ENCODE measurements around the gene FAT4. TPM values are rescaled to one million over a fixed set of nuclear protein-coding genes. Genes with fewer than 3 reads are reported as not detected.
A peak's percentile ranks its signal among the peaks of the same experiment; 100 is the strongest.

FAT4 gene
- total RNA-seq, 1 experiment from 2014 or later, result 6.6 TPM

DNA sequence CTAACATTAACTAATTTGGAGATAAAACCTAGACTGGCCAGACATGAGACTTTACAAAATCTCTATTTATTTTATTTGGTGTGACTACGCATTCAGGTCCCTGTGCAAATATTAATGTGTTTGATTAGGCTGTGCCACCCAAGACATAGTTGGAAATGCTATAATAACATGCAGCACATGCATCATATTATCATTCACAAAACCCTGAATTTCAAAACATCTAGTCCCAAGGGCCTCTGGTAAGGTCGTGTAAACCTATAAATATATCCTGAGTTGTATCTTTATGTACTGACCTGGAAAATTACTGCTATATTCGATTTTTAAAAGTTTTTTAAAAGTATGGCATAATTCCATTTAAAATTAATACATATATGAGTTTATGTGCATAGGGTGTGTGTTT, 47.1 kb upstream of the FAT4 start:
- ChIA-PET CTCF (interaction anchor here (0.6 to 1.7 kb wide), 5 partner anchors 14 to 945 kb away, joined by 3 to 6 read pairs (median 5); no protein-coding TSS in a partner anchor), POLR2A (interaction anchor here (0.6 to 1.9 kb wide), 6 partner anchors 8 to 1719 kb away, joined by 3 to 11 read pairs (median 4); no protein-coding TSS in a partner anchor)
- Mint-ChIP-seq H3K4me3 (ENCODE audit: unreplicated experiment) (peak overlapping the region; percentile 63), H3K36me3 (ENCODE audit: insufficient read depth, unreplicated experiment) (no peaks in the 10 kb centered on the region), H3K4me1 (ENCODE audit: insufficient read depth, unreplicated experiment) (peaks cover 13% of the 10 kb centered on the region), H3K9me3 (ENCODE audit: unreplicated experiment) (no peaks in the 10 kb centered on the region), H3K27me3 (ENCODE audit: insufficient read depth, unreplicated experiment) (no peaks in the 10 kb centered on the region), H3K27ac (ENCODE audit: low read depth, unreplicated experiment) (peak overlapping the region; percentile 57)
- TF ChIP-seq, protein P1, sequence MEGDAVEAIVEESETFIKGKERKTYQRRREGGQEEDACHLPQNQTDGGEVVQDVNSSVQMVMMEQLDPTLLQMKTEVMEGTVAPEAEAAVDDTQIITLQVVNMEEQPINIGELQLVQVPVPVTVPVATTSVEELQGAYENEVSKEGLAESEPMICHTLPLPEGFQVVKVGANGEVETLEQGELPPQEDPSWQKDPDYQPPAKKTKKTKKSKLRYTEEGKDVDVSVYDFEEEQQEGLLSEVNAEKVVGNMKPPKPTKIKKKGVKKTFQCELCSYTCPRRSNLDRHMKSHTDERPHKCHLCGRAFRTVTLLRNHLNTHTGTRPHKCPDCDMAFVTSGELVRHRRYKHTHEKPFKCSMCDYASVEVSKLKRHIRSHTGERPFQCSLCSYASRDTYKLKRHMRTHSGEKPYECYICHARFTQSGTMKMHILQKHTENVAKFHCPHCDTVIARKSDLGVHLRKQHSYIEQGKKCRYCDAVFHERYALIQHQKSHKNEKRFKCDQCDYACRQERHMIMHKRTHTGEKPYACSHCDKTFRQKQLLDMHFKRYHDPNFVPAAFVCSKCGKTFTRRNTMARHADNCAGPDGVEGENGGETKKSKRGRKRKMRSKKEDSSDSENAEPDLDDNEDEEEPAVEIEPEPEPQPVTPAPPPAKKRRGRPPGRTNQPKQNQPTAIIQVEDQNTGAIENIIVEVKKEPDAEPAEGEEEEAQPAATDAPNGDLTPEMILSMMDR (IDR thresholded peaks at IDR 0.05; ENCODE audit: unreplicated experiment), result no peak
- intact Hi-C loops (cut with micrococcal nuclease), result no loop called here
- BruUV-seq (replicated peaks), result no TSS peak
- DNase-seq (ENCODE audit: unreplicated experiment), result no peak

DNA sequence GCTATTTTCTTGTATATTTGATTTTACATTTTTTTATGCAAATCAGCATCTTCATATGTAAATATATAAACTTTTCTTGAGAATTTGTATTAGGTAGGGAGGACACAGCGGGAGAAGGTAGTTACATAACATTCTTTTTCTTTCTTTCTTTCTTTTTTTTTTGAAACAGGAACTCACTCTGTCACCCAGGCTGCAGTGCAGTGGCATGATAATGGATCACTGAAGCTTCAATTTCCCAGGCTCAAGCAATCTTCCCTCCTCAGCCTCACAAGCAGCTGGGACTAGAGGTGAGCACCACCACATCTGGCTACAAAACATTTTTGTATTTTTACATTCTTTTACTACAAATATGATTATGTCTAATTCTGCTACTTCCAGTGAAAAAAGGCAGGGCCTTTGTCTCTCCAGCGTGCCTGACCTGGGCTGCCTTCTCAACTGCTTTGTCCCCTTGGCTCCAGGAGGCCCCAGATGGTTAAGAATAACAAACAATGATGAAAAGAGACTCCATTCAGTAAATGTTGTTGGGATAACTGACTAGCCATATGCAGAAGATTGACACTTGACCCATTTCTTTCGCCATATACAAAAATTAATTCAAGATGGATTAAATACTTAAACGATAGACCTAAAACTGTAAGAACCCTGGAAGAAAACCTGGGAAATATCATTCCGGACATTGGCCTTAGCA, 46.5 kb upstream of the FAT4 start:
- POLR2A ChIA-PET, result no interaction called here
- Mint-ChIP-seq H3K27ac (ENCODE audit: low read depth, unreplicated experiment) (no peak overlapping the region), H3K27me3 (ENCODE audit: insufficient read depth, unreplicated experiment) (no peaks in the 10 kb centered on the region), H3K4me1 (ENCODE audit: insufficient read depth, unreplicated experiment) (peaks cover 13% of the 10 kb centered on the region), H3K9me3 (ENCODE audit: unreplicated experiment) (no peaks in the 10 kb centered on the region), H3K4me3 (ENCODE audit: unreplicated experiment) (no peak overlapping the region), H3K36me3 (ENCODE audit: insufficient read depth, unreplicated experiment) (no peaks in the 10 kb centered on the region)
- no TSS peak for BruUV-seq (replicated peaks)
- intact Hi-C loops (cut with micrococcal nuclease), result no loop called here
- TF ChIP-seq, protein P1 (IDR thresholded peaks at IDR 0.05; ENCODE audit: unreplicated experiment), result no peak
- CTCF ChIA-PET, result interaction anchor here (1.7 kb wide), 1 partner anchor 15 kb away, joined by 6 read pairs; no protein-coding TSS in a partner anchor
- no peak for DNase-seq (ENCODE audit: unreplicated experiment)

- no peak for DNase-seq (ENCODE audit: unreplicated experiment)
- BruUV-seq (replicated peaks), result no TSS peak
- H3K4me1 Mint-ChIP-seq (ENCODE audit: insufficient read depth, unreplicated experiment), result no peaks in the 10 kb centered on the region
- no peaks in the 10 kb centered on the region for H3K27me3 Mint-ChIP-seq (ENCODE audit: insufficient read depth, unreplicated experiment)
- H3K9me3 Mint-ChIP-seq (ENCODE audit: unreplicated experiment), result no peaks in the 10 kb centered on the region
- intact Hi-C loops (cut with micrococcal nuclease), result no loop called here
- no peak overlapping the region for H3K4me3 Mint-ChIP-seq (ENCODE audit: unreplicated experiment)
- TF ChIP-seq, protein P1 (IDR thresholded peaks at IDR 0.05; ENCODE audit: unreplicated experiment), result no peak
- H3K27ac Mint-ChIP-seq (ENCODE audit: low read depth, unreplicated experiment), result no peak overlapping the region
- POLR2A ChIA-PET, result no interaction called here
- CTCF ChIA-PET, result no interaction called here
- no peaks in the 10 kb centered on the region for H3K36me3 Mint-ChIP-seq (ENCODE audit: insufficient read depth, unreplicated experiment)
Measured at GRCh38 chr4:125276811-125277210, 37.9 kb upstream of the FAT4 start.

GRCh38 chr4:125277790-125278189, 37.0 kb upstream of the FAT4 start:
- TF ChIP-seq, protein P1 (IDR thresholded peaks at IDR 0.05; ENCODE audit: unreplicated experiment), result no peak
- Mint-ChIP-seq H3K4me1 (ENCODE audit: insufficient read depth, unreplicated experiment) (peaks cover 2% of the 10 kb centered on the region), H3K4me3 (ENCODE audit: unreplicated experiment) (no peak overlapping the region), H3K9me3 (ENCODE audit: unreplicated experiment) (no peaks in the 10 kb centered on the region), H3K27ac (ENCODE audit: low read depth, unreplicated experiment) (no peak overlapping the region), H3K36me3 (ENCODE audit: insufficient read depth, unreplicated experiment) (no peaks in the 10 kb centered on the region), H3K27me3 (ENCODE audit: insufficient read depth, unreplicated experiment) (no peaks in the 10 kb centered on the region)
- ChIA-PET POLR2A (no interaction called here), CTCF (interaction anchor here (0.6 to 1.1 kb wide), 4 partner anchors 33 to 1167 kb away, joined by 3 to 5 read pairs (median 4); no protein-coding TSS in a partner anchor)
- DNase-seq (ENCODE audit: unreplicated experiment), result no peak
- BruUV-seq (replicated peaks), result no TSS peak
- intact Hi-C loops (cut with micrococcal nuclease), result no loop called here

All from MCF 10A (cell line).